HL-60 (cell line): ENCODE measurements around the gene UBE2D3.
A peak's percentile ranks its signal among the peaks of the same experiment; 100 is the strongest.

Experiments used
- DNase-seq, 2 experiments: peaks; one replicate each; pipeline ENCODE4 v3.0.0-alpha.2; 2010 to 2020; ENCODE audit warnings: low read depth in 1 of 2, low spot score in 1 of 2
- H3K27ac ChIP-seq: fragments of 250-450 bp; sonication (Bioruptor Pico); replicated peaks from 2 replicates; pipeline ENCODE4 v1.5.1; 2020; ENCODE audit warnings: mild to moderate bottlenecking, moderate library complexity
- H3K27me3 ChIP-seq: fragments of 250-450 bp; sonication (Bioruptor Pico); 2 replicates; pipeline ENCODE4 v1.5.1; 2021; ENCODE audit warnings: mild to moderate bottlenecking, moderate library complexity; ENCODE audit not compliant: insufficient read depth, poor library complexity, severe bottlenecking
- H3K4me3 ChIP-seq: replicated peaks from 2 replicates; pipeline ENCODE4 v1.5.1; 2011; ENCODE audit warnings: mild to moderate bottlenecking, control low read depth, low read length; ENCODE audit not compliant: insufficient read depth
- CTCF ChIP-seq: IDR thresholded peaks from one replicate; pipeline ENCODE4 v1.5.1; 2011; ENCODE audit warnings: low read length, control low read depth, inconsistent platforms; ENCODE audit not compliant: insufficient read depth
- GABPA ChIP-seq: IDR thresholded peaks from 2 replicates; pipeline ENCODE4 v1.6.1; 2012; ENCODE audit warnings: low read depth
- POLR2AphosphoS5 ChIP-seq: IDR thresholded peaks from 2 replicates; pipeline ENCODE4 v1.6.1; 2012; ENCODE audit warnings: low read depth
- REST ChIP-seq: IDR thresholded peaks from 2 replicates; pipeline ENCODE4 v1.6.1; 2012; ENCODE audit warnings: low read depth; ENCODE audit not compliant: insufficient replicate concordance
- SPI1 ChIP-seq: IDR thresholded peaks from 2 replicates; pipeline ENCODE4 v1.6.1; 2012; ENCODE audit warnings: low read depth, mild to moderate bottlenecking, borderline replicate concordance

The UBE2D3 gene

DNA sequence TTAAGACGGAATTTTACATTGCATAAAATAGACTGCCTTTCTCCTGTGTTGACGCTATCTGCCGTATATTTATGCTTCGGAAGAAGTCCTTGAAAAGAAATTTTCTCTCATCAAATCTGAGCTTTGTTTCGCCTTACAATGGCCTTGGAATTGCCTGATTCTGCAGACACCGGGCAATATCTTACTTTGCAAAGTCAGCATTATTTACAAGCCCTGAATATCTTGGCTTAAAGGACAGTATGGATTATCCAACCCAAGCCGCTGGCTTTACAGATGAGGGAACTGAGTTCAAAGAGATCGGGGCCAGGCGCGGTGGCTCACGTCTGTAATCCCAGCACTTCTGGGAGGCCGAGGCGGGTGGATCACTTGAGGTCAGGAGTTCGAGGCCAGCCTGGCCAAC, 65.4 kb downstream of the UBE2D3 start:
- H3K4me3 ChIP-seq, result no peak overlapping the region
- no peak for DNase-seq
- no peak overlapping the region for H3K27ac ChIP-seq
- no peaks in the 10 kb centered on the region for H3K27me3 ChIP-seq
- TF ChIP-seq SPI1 (no peak), REST (no peak), CTCF (no peak), GABPA (no peak), POLR2AphosphoS5 (no peak)

DNA sequence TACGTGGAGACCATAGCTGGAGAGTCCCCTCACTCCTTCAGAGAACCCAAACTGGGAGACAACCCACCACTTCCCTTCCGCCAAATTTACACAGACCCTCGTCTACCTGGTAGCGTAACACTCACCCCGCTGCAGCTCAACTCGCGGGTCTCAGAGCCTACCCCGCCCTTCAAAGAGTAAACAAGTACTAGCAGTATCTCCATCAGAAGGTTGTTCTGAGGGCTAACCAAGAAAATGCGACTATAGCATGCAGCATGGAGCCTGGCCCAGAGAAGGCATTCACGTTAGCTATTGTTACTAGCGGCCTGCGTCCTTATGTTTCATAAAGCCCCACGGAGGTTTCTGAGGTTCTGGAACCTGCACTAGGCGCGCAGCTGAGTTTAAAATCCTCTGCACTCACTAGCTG, 66.1 kb downstream of the UBE2D3 start:
- Histone ChIP-seq H3K27ac (peak overlapping the region; percentile 99), H3K27me3 (no peaks in the 10 kb centered on the region), H3K4me3 (peak overlapping the region; percentile 87)
- DNase-seq, result no peak
- TF ChIP-seq SPI1, result no peak
- TF ChIP-seq POLR2AphosphoS5, result no peak
- TF ChIP-seq REST, result no peak
- TF ChIP-seq CTCF, result no peak
- no peak for TF ChIP-seq GABPA

DNA sequence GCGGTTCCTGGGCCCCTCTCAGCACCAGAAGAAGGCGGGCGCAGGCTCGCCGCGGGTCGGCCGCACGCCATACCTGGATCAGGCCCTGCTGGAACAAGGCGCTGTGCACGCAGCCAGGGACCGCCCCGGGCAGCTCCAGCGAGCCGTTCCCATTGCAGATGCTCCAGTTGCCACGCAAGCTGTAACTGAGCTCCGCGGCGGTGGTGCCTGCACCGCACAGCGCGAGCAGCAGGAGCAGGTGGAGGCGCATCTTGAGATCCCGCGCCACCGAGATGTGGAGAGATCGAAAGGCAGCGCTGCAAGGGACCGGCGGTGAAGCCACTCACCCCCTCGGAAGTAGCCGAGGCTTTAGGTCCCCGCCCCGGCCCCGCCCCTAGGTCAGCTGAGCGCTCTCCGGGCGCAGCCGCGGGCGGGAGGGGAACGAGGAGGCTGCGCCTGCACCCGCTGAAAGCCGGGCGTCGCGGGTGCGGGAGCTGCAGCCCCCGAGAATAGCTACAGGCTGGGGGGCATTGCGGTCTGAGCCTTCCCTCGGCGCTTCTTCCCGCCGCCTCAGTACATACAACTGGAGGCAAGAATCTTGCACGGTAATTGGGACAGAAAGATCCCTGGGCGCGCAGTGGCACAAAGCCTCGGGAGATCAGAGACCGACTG, 66.6 kb downstream of the UBE2D3 start, which contains the start of gene MANBA:
Gene MANBA (minus strand): TSS at position 324 of the 651 bp plus-strand sequence. CDS start 74 bp downstream, at position 250.
- peak within 1 kb of the TSS; percentile 87 for H3K4me3 ChIP-seq
- H3K27me3 ChIP-seq, result no peaks in the 10 kb centered on the region
- peak; percentile 53 to 86 for DNase-seq
- peak within 1 kb of the TSS; percentile 99 for H3K27ac ChIP-seq
- TF ChIP-seq CTCF (no peak), POLR2AphosphoS5 (peak; percentile 80), REST (peak; percentile 60), GABPA (no peak), SPI1 (no peak)
